ENCODE results near the gene TLK1. TPM values are rescaled to one million over a fixed set of nuclear protein-coding genes. Genes with fewer than 3 reads are reported as not detected.

TLK1 gene
- total RNA-seq, 1 experiment from 2014 or later: 10.1 TPM

- Histone ChIP-seq H3K4me1 (ENCODE audit: insufficient read depth, low read length) (peaks cover 9% of the 10 kb centered on the region; the same call in 1 of the 2 replicates), H3K9me3 (ENCODE audit: low read length) (no peaks in the 10 kb centered on the region), H3K9ac (ENCODE audit: low read length) (no peak overlapping the region), H3K79me2 (ENCODE audit: low read length) (no peaks in the 10 kb centered on the region), H3K9me2 (replicated peaks; ENCODE audit: low read length) (no peaks in the 10 kb centered on the region), H3K27ac (ENCODE audit: low read length) (no peak overlapping the region), H4K20me1 (ENCODE audit: low read length) (no peaks in the 10 kb centered on the region), H2AFZ (ENCODE audit: low read length) (no peak overlapping the region), H3F3A (ENCODE audit: low read length, unreplicated experiment) (no peaks in the 10 kb centered on the region), H3K36me3 (ENCODE audit: low read depth, low read length) (peaks cover 11% of the 10 kb centered on the region; the same call in 1 of the 2 replicates), H3K4me3 (ENCODE audit: low read length) (no peak overlapping the region), H3K27me3 (ENCODE audit: low read length) (no peaks in the 10 kb centered on the region), H3K4me2 (ENCODE audit: low read length) (no peak overlapping the region)
- POLR2A ChIA-PET (ENCODE audit: unreplicated experiment): no interaction called here
- intact Hi-C loops (cut with micrococcal nuclease): no loop called here
- BruUV-seq (replicated peaks): no TSS peak
- CTCF ChIA-PET: no interaction called here
- no peak for DNase-seq
- no peak for TF ChIP-seq CTCF (conservative IDR thresholded peaks at IDR 0.05; ENCODE audit: low read depth, low read length)
- TF ChIP-seq EZH2phosphoT487 (IDR thresholded peaks at IDR 0.05; ENCODE audit: borderline replicate concordance, low read length): no peak
- TF ChIP-seq EZH2 (IDR thresholded peaks at IDR 0.05; ENCODE audit: low read length, unreplicated experiment): no peak
- ATAC-seq: no peak
Measured at GRCh38 chr2:171025214-171025613, 135.5 kb downstream of the TLK1 start.

- no peak for DNase-seq
- Histone ChIP-seq H3K4me3 (ENCODE audit: low read length) (no peak overlapping the region), H3K9me3 (ENCODE audit: low read length) (no peaks in the 10 kb centered on the region), H3K4me2 (ENCODE audit: low read length) (no peak overlapping the region), H3K9ac (ENCODE audit: low read length) (no peak overlapping the region), H3K27me3 (ENCODE audit: low read length) (no peaks in the 10 kb centered on the region), H3K4me1 (ENCODE audit: insufficient read depth, low read length) (peaks cover 9% of the 10 kb centered on the region; the same call in 1 of the 2 replicates), H3K79me2 (ENCODE audit: low read length) (no peaks in the 10 kb centered on the region), H4K20me1 (ENCODE audit: low read length) (no peaks in the 10 kb centered on the region), H3F3A (ENCODE audit: low read length, unreplicated experiment) (no peaks in the 10 kb centered on the region), H2AFZ (ENCODE audit: low read length) (no peak overlapping the region), H3K9me2 (replicated peaks; ENCODE audit: low read length) (no peaks in the 10 kb centered on the region), H3K27ac (ENCODE audit: low read length) (no peak overlapping the region), H3K36me3 (ENCODE audit: low read depth, low read length) (peaks cover 20% of the 10 kb centered on the region)
- no TSS peak for BruUV-seq (replicated peaks)
- intact Hi-C loops (cut with micrococcal nuclease): no loop called here
- ChIA-PET CTCF (no interaction called here), POLR2A (ENCODE audit: unreplicated experiment) (interaction anchor here (0.6 kb wide), 1 partner anchor 12 kb away, joined by 3 read pairs; no protein-coding TSS in a partner anchor)
- no peak for ATAC-seq
- TF ChIP-seq EZH2phosphoT487 (IDR thresholded peaks at IDR 0.05; ENCODE audit: borderline replicate concordance, low read length): no peak
- TF ChIP-seq CTCF (conservative IDR thresholded peaks at IDR 0.05; ENCODE audit: low read depth, low read length): no peak
- no peak for TF ChIP-seq EZH2 (IDR thresholded peaks at IDR 0.05; ENCODE audit: low read length, unreplicated experiment)
Measured at GRCh38 chr2:171018522-171018921, 142.2 kb downstream of the TLK1 start.

GRCh38 chr2:171016125-171016524 lies 144.6 kb downstream of the TLK1 start:
- no peaks in the 10 kb centered on the region for H4K20me1 ChIP-seq (ENCODE audit: low read length)
- no peaks in the 10 kb centered on the region for H3K9me3 ChIP-seq (ENCODE audit: low read length)
- no TSS peak for BruUV-seq (replicated peaks)
- TF ChIP-seq CTCF (conservative IDR thresholded peaks at IDR 0.05; ENCODE audit: low read depth, low read length) (no peak), EZH2 (IDR thresholded peaks at IDR 0.05; ENCODE audit: low read length, unreplicated experiment) (no peak), EZH2phosphoT487 (IDR thresholded peaks at IDR 0.05; ENCODE audit: borderline replicate concordance, low read length) (no peak)
- H3K36me3 ChIP-seq (ENCODE audit: low read depth, low read length): peaks cover 17% of the 10 kb centered on the region
- no peaks in the 10 kb centered on the region for H3K27me3 ChIP-seq (ENCODE audit: low read length)
- H3F3A ChIP-seq (ENCODE audit: low read length, unreplicated experiment): no peaks in the 10 kb centered on the region
- no peaks in the 10 kb centered on the region for H3K9me2 ChIP-seq (replicated peaks; ENCODE audit: low read length)
- no peak overlapping the region for H3K4me2 ChIP-seq (ENCODE audit: low read length)
- no peak for DNase-seq
- H3K4me3 ChIP-seq (ENCODE audit: low read length): no peak overlapping the region
- intact Hi-C loops (cut with micrococcal nuclease): no loop called here
- no peak overlapping the region for H3K27ac ChIP-seq (ENCODE audit: low read length)
- ATAC-seq: no peak
- H2AFZ ChIP-seq (ENCODE audit: low read length): no peak overlapping the region
- ChIA-PET POLR2A (ENCODE audit: unreplicated experiment) (no interaction called here), CTCF (no interaction called here)
- H3K79me2 ChIP-seq (ENCODE audit: low read length): no peaks in the 10 kb centered on the region
- no peak overlapping the region for H3K9ac ChIP-seq (ENCODE audit: low read length)
- H3K4me1 ChIP-seq (ENCODE audit: insufficient read depth, low read length): peaks cover 3% of the 10 kb centered on the region; the same call in 1 of the 2 replicates
